CD4-positive, alpha-beta memory T cell (primary cell): ENCODE measurements around the gene PHC3. TPM values are rescaled to one million over a fixed set of nuclear protein-coding genes. Genes with fewer than 3 reads are reported as not detected.

Source experiments
- CTCF ChIA-PET: fragments of 350-600 bp; sonication (Branson Sonifier 250); formaldehyde crosslinking; loops from one replicate; lab custom pipeline; 2021; ENCODE audit warnings: inconsistent platforms; ENCODE audit not compliant: partially characterized antibody; lab: Charles Lee
- POLR2A ChIA-PET: fragments of 350-600 bp; sonication (Branson Sonifier 250); formaldehyde crosslinking; loops from one replicate; lab custom pipeline; 2021; ENCODE audit not compliant: partially characterized antibody; lab: Charles Lee
- DNase-seq, 5 donors: peaks; one replicate each; pipeline versions ENCODE4 v3.0.0 to v3.0.0-alpha.2; 2020 to 2022; ENCODE audit warnings: mixed read lengths in 1 of 5
- H3K27ac ChIP-seq: one replicate; pipeline ENCODE4 v1.7.0; 2013; ENCODE audit warnings: low read depth, low read length
- H3K27me3 ChIP-seq: 2 replicates; pipeline ENCODE4 v1.7.0; 2013; ENCODE audit warnings: mild to moderate bottlenecking, low read length, moderate library complexity; ENCODE audit not compliant: insufficient read depth
- H3K36me3 ChIP-seq: 2 replicates; pipeline ENCODE4 v1.7.0; 2013; ENCODE audit warnings: mild to moderate bottlenecking, low read length, moderate library complexity; ENCODE audit not compliant: insufficient read depth
- H3K4me1 ChIP-seq: 2 replicates; pipeline ENCODE4 v1.7.0; 2013; ENCODE audit warnings: mild to moderate bottlenecking, low read length, moderate library complexity; ENCODE audit not compliant: insufficient read depth
- H3K4me3 ChIP-seq, 2 donors: one replicate each; pipeline ENCODE4 v1.7.0; 2013; ENCODE audit warnings: low read length in 2 of 2, mild to moderate bottlenecking in 1 of 2
- H3K9me3 ChIP-seq, 2 donors: one replicate each; pipeline ENCODE4 v1.7.0; 2013; ENCODE audit warnings: low read length in 2 of 2, control low read depth in 1 of 2; ENCODE audit not compliant: control insufficient read depth in 1 of 2
- H3K27ac Mint-ChIP-seq, 7 donors: one replicate each; pipeline ENCODE4 v1.8.0; 2020 to 2021; ENCODE audit warnings: mixed read lengths in 7 of 7, mild to moderate bottlenecking in 6 of 7, inconsistent platforms in 3 of 7, moderate library complexity in 3 of 7
- H3K27me3 Mint-ChIP-seq, 2 donors: one replicate each; pipeline ENCODE4 v1.8.0; 2020 to 2021; ENCODE audit warnings: mixed read lengths in 2 of 2
- H3K36me3 Mint-ChIP-seq, 2 donors: one replicate each; pipeline ENCODE4 v1.8.0; 2020 to 2021; ENCODE audit warnings: mixed read lengths in 2 of 2, inconsistent platforms in 1 of 2, mild to moderate bottlenecking in 1 of 2
- H3K4me1 Mint-ChIP-seq, 4 donors: one replicate each; pipeline ENCODE4 v1.8.0; 2020 to 2021; ENCODE audit warnings: mixed read lengths in 4 of 4, mild to moderate bottlenecking in 1 of 4
- H3K4me3 Mint-ChIP-seq, 8 donors: one replicate each; pipeline ENCODE4 v1.8.0; 2020 to 2021; ENCODE audit warnings: mixed read lengths in 8 of 8, mild to moderate bottlenecking in 7 of 8, moderate library complexity in 6 of 8, inconsistent platforms in 3 of 8
- H3K9me3 Mint-ChIP-seq, 8 donors: one replicate each; pipeline ENCODE4 v1.8.0; 2020 to 2021; ENCODE audit warnings: mixed read lengths in 8 of 8, mild to moderate bottlenecking in 5 of 8, inconsistent platforms in 3 of 8, moderate library complexity in 1 of 8
- intact Hi-C: fragments of 100-400 bp; cut with micrococcal nuclease; formaldehyde crosslinking; loops from one replicate; pipeline ENCODE4 v1.15.1; 2023
- polyA plus RNA-seq, 2 donors: library from polyadenylated mRNA; unstranded; fragments of 300-500 nt; fragmentation: Illumina TruSeq; gene quantifications; one replicate each; pipeline ENCODE4 v1.2.3, GENCODE V29; 2021
- total RNA-seq, 2 experiments: library from RNA; stranded (reverse); gene quantifications; one replicate each; pipeline ENCODE4 v1.2.3, GENCODE V29; 2021

The PHC3 gene
- total and polyA plus RNA-seq, 4 experiments from 2014 or later: 29.2 to 173 (median 116) TPM

DNA sequence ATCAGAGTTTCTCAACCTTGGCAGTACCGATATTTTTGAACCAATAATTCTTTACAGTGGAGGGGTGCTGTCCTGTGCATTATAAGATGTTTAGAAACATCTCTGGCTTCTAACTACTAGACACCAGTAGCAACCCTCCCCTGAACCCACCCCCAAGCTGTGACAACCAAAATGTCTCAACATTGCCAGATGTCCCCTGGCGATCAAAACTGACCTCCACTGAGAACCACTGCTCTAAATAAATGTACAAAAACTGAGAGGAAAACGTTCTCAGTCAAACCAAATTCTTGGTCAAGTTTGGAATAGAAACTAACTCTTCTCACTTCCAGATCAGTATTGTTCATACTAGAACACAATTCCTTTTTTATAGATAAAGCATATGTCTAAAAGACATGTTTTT, 85.2 kb downstream of the PHC3 start:
- DNase-seq: no peak
- Histone ChIP-seq H3K9me3 (no peaks in the 10 kb centered on the region), H3K4me1 (no peaks in the 10 kb centered on the region), H3K27ac (no peak overlapping the region), H3K4me3 (no peak overlapping the region), H3K27me3 (no peaks in the 10 kb centered on the region), H3K36me3 (peaks cover 75% of the 10 kb centered on the region)
- no peak overlapping the region for H3K4me3 Mint-ChIP-seq
- ChIA-PET CTCF (no interaction called here), POLR2A (no interaction called here)
- peaks cover 68 to 89% of the 10 kb centered on the region in 2 donors for H3K36me3 Mint-ChIP-seq
- intact Hi-C loops: loop anchor here (10.0 kb wide), 1 partner anchor 232 kb away; the partner anchor contains the start of gene LRRC31
- H3K9me3 Mint-ChIP-seq: no peaks in the 10 kb centered on the region
- H3K4me1 Mint-ChIP-seq: peaks cover 2 to 19% (median 6%) of the 10 kb centered on the region in 4 donors
- H3K27me3 Mint-ChIP-seq: no peaks in the 10 kb centered on the region
- no peak overlapping the region for H3K27ac Mint-ChIP-seq

DNA sequence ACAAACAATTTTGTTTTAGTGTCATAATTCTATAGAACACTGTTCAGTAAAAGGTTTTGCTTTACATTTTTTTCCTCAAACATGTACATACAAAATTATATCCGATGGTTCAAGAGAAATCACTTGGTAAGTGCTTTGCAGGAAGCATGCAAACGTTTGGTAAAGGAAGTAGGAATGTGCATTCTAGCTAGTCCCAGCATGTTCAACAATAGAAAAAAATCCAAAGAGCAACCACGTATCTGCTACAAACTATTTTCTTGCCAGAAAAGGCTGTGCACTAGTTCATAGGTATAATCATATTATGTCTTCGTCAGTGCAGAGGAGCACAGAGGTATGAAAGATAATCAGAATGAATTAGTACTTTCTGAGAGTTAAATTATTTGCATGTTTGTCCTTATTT, 85.8 kb downstream of the PHC3 start:
- H3K27me3 Mint-ChIP-seq: no peaks in the 10 kb centered on the region
- Histone ChIP-seq H3K4me1 (no peaks in the 10 kb centered on the region), H3K4me3 (no peak overlapping the region), H3K9me3 (no peaks in the 10 kb centered on the region), H3K27ac (no peak overlapping the region), H3K27me3 (no peaks in the 10 kb centered on the region), H3K36me3 (peaks cover 69% of the 10 kb centered on the region)
- H3K4me1 Mint-ChIP-seq: peaks cover 2 to 19% (median 7%) of the 10 kb centered on the region in 4 donors
- no peak for DNase-seq
- intact Hi-C loops: loop anchor here (10.0 kb wide), 1 partner anchor 231 kb away; the partner anchor contains the start of gene LRRC31
- POLR2A ChIA-PET: no interaction called here
- H3K9me3 Mint-ChIP-seq: no peaks in the 10 kb centered on the region
- peak overlapping the region in 1 of 7 donors; percentile 42 for H3K27ac Mint-ChIP-seq
- CTCF ChIA-PET: no interaction called here
- peaks cover 66 to 89% of the 10 kb centered on the region in 2 donors for H3K36me3 Mint-ChIP-seq
- no peak overlapping the region for H3K4me3 Mint-ChIP-seq

DNA sequence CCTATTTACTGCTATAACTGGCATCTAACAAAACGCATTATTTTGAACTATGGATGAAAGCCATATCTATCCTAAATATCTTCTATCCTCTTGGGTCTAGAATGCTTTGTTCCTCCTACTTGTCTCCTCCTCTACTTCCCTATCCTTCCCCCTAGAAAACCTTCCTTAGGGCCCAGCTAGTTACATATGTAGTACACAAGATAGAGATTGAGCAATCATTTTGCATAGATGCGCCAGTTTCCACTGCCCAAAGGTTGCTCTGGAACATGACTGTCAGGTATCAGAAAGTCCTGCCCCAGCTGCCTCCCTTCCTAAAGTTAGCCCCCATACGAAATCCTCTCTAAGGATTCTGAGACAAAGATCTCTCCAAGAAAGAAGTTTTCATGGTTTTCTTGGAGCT, 88.6 kb downstream of the PHC3 start:
- peaks cover 2 to 11% (median 10%) of the 10 kb centered on the region in 4 donors for H3K4me1 Mint-ChIP-seq
- H3K4me3 Mint-ChIP-seq: no peak overlapping the region
- Histone ChIP-seq H3K4me1 (no peaks in the 10 kb centered on the region), H3K36me3 (peaks cover 54% of the 10 kb centered on the region), H3K4me3 (no peak overlapping the region), H3K27me3 (no peaks in the 10 kb centered on the region), H3K27ac (no peak overlapping the region), H3K9me3 (no peaks in the 10 kb centered on the region)
- peak overlapping the region in 6 of 7 donors; percentile 6 to 80 (median 24) for H3K27ac Mint-ChIP-seq
- intact Hi-C loops: loop anchor here (10.0 kb wide), 1 partner anchor 228 kb away; the partner anchor contains the start of gene LRRC31
- ChIA-PET POLR2A (no interaction called here), CTCF (interaction anchor here (0.6 kb wide), 1 partner anchor 92 kb away, joined by 3 read pairs; no protein-coding TSS in a partner anchor)
- peaks cover 55 to 80% of the 10 kb centered on the region in 2 donors for H3K36me3 Mint-ChIP-seq
- no peak for DNase-seq
- no peaks in the 10 kb centered on the region for H3K27me3 Mint-ChIP-seq
- no peaks in the 10 kb centered on the region for H3K9me3 Mint-ChIP-seq

DNA sequence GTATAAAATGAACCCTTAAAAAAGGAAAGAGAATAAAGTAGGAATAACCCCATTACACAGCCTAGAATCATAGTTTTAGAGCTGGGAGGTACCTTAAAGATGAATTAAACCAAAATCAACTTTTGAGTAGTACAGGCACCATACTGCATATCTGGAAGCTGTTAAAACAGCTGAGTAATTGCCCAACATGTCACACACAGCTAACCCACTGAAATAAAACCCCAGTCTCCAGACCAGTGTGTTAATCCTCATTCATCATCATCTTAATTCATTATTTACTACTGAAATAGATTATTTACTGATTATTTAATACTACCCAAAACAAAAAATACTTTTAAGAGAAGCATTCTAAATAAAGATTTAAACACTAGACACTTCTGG, 90.9 kb downstream of the PHC3 start:
- ChIA-PET CTCF (no interaction called here), POLR2A (no interaction called here)
- Mint-ChIP-seq H3K9me3 (no peaks in the 10 kb centered on the region), H3K4me3 (no peak overlapping the region), H3K4me1 (peaks cover 2 to 10% (median 10%) of the 10 kb centered on the region in 4 donors), H3K27ac (no peak overlapping the region), H3K27me3 (no peaks in the 10 kb centered on the region), H3K36me3 (peaks cover 36 to 75% of the 10 kb centered on the region in 2 donors)
- H3K27ac ChIP-seq: no peak overlapping the region
- DNase-seq: no peak
- no peaks in the 10 kb centered on the region for H3K4me1 ChIP-seq
- H3K4me3 ChIP-seq: no peak overlapping the region
- no peaks in the 10 kb centered on the region for H3K27me3 ChIP-seq
- H3K36me3 ChIP-seq: peaks cover 33% of the 10 kb centered on the region
- intact Hi-C loops: loop anchor here (10.0 kb wide), 1 partner anchor 226 kb away; the partner anchor contains the start of gene LRRC31
- H3K9me3 ChIP-seq: no peaks in the 10 kb centered on the region

DNA sequence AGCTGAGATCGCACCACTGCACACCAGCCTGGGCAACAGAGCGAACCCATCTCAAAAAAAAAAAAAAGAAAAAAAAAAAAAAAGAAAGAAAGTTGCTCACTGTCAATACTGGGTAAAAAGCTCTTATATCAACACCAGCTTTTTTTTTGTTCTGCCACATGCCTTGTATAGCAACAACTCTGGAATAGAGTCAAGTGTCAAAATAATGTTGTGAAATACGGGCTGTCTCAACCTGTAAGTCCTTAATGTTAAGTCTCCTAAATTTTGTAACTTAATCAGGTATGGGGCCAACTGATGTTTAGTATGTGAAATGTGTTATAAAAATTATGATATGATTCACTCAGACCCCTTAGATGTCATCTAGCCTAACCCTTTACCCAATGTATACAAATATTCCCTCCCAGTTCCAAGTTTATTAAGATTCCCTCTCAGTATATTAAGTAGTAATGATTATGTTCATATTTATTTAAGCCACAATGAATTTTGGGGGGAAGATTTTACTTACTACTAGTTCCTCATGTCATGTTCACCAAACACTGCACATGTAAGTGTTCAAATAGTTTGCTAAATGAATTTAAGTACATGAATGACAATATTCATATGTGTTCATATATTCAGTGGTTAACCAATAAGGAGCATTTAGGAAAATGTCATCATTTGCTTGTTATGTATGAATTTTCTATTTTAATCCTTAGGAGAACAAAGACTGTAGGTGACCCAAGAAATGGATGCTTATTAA, 91.5 kb downstream of the PHC3 start:
- H3K27ac Mint-ChIP-seq: no peak overlapping the region
- H3K36me3 ChIP-seq: peaks cover 29% of the 10 kb centered on the region

DNA sequence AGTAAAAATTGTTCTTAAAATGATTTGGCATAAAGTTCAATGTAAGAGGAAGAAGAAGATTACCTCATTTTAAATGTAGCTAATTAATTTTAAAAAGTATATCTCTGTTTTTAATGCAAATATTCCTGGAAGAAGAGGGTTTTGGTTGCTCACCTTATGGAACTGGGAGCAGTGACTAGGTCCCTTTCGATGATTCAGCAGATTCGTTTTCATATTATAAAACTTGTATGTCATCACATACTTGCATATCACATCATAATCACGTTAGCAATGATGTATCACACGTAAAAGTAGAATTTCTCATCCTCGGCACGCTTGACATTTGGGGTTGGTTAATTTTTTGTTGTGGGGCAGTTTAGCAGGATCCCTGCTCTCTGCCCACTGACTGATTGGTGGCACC, 96.1 kb downstream of the PHC3 start:
- H3K36me3 ChIP-seq: peaks cover 3% of the 10 kb centered on the region

More for the DNA sequence above, 91.5 kb downstream of the PHC3 start:
- no peak overlapping the region for H3K4me3 Mint-ChIP-seq
- no peak overlapping the region for H3K27ac ChIP-seq
- H3K27me3 Mint-ChIP-seq: no peaks in the 10 kb centered on the region
- peaks cover 2 to 10% (median 8%) of the 10 kb centered on the region in 4 donors for H3K4me1 Mint-ChIP-seq
- H3K4me3 ChIP-seq: no peak overlapping the region
- intact Hi-C loops: loop anchor here (10.0 kb wide), 1 partner anchor 225 kb away; the partner anchor contains the start of gene LRRC31
- H3K27me3 ChIP-seq: no peaks in the 10 kb centered on the region
- no peaks in the 10 kb centered on the region for H3K9me3 Mint-ChIP-seq
- no peaks in the 10 kb centered on the region for H3K9me3 ChIP-seq
- POLR2A ChIA-PET: interaction anchor here (0.8 kb wide), 1 partner anchor 318 kb away, joined by 3 read pairs; no protein-coding TSS in a partner anchor
- no peak for DNase-seq
- CTCF ChIA-PET: interaction anchor here (1.4 to 1.6 kb wide), 2 partner anchors 10 to 18 kb away, joined by 4 to 5 read pairs; no protein-coding TSS in a partner anchor
- no peaks in the 10 kb centered on the region for H3K4me1 ChIP-seq
- peaks cover 33 to 73% of the 10 kb centered on the region in 2 donors for H3K36me3 Mint-ChIP-seq

DNA sequence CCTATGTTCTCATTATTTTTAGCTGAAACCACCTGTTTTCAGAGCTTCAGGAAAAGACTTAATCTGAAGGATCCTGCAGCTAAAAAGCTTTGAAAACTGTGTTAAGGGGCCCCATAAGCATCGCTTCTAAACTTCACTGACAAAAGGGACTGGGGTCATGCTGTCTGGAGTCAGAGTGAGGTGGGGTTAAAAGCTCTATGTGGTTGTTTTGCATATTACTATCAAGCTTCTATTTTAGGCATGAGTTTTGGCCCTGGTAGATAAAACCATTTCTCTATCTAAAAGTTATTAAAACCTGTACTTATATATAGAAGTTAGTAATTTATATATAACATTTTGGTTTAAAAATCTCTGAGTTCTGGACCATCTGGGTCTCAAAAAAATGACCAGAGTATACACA, 98.2 kb downstream of the PHC3 start:
- Histone ChIP-seq H3K4me1 (no peaks in the 10 kb centered on the region), H3K27ac (no peak overlapping the region), H3K4me3 (no peak overlapping the region), H3K36me3 (no peaks in the 10 kb centered on the region), H3K9me3 (no peaks in the 10 kb centered on the region), H3K27me3 (no peaks in the 10 kb centered on the region)
- no peak for DNase-seq
- ChIA-PET POLR2A (no interaction called here), CTCF (no interaction called here)
- Mint-ChIP-seq H3K27me3 (no peaks in the 10 kb centered on the region), H3K36me3 (peaks cover 19 to 42% of the 10 kb centered on the region in 2 donors), H3K4me1 (peaks cover 0 to 5% (median 2%) of the 10 kb centered on the region in 4 donors), H3K4me3 (no peak overlapping the region), H3K27ac (peak overlapping the region in 2 of 7 donors; percentile 37 to 44), H3K9me3 (no peaks in the 10 kb centered on the region)
- intact Hi-C loops: no loop called here

More for the DNA sequence above, 96.1 kb downstream of the PHC3 start:
- H3K9me3 Mint-ChIP-seq: no peaks in the 10 kb centered on the region
- no peaks in the 10 kb centered on the region for H3K4me1 ChIP-seq
- ChIA-PET POLR2A (no interaction called here), CTCF (no interaction called here)
- no peaks in the 10 kb centered on the region for H3K27me3 Mint-ChIP-seq
- peak overlapping the region in 2 of 7 donors; percentile 65 to 70 for H3K27ac Mint-ChIP-seq
- intact Hi-C loops: no loop called here
- H3K9me3 ChIP-seq: no peaks in the 10 kb centered on the region
- H3K36me3 Mint-ChIP-seq: peaks cover 26 to 50% of the 10 kb centered on the region in 2 donors
- H3K4me3 Mint-ChIP-seq: no peak overlapping the region
- peaks cover 0 to 7% (median under 1%) of the 10 kb centered on the region in 4 donors for H3K4me1 Mint-ChIP-seq
- DNase-seq: no peak
- H3K27me3 ChIP-seq: no peaks in the 10 kb centered on the region
- H3K4me3 ChIP-seq: no peak overlapping the region
- no peak overlapping the region for H3K27ac ChIP-seq
